Right forelimb (tissue), 1 donor: Measurements from ENCODE around the gene CSNK1G2.
"Not testable (repeated sequence)": the region's sequence is repeated elsewhere in the genome, so short reads cannot be mapped to it uniquely, and the experiment has no call there.

Experiments used
- DNase-seq: peaks from one replicate; pipeline ENCODE4 v3.0.0-alpha.2; 2018

Gene CSNK1G2

DNA sequence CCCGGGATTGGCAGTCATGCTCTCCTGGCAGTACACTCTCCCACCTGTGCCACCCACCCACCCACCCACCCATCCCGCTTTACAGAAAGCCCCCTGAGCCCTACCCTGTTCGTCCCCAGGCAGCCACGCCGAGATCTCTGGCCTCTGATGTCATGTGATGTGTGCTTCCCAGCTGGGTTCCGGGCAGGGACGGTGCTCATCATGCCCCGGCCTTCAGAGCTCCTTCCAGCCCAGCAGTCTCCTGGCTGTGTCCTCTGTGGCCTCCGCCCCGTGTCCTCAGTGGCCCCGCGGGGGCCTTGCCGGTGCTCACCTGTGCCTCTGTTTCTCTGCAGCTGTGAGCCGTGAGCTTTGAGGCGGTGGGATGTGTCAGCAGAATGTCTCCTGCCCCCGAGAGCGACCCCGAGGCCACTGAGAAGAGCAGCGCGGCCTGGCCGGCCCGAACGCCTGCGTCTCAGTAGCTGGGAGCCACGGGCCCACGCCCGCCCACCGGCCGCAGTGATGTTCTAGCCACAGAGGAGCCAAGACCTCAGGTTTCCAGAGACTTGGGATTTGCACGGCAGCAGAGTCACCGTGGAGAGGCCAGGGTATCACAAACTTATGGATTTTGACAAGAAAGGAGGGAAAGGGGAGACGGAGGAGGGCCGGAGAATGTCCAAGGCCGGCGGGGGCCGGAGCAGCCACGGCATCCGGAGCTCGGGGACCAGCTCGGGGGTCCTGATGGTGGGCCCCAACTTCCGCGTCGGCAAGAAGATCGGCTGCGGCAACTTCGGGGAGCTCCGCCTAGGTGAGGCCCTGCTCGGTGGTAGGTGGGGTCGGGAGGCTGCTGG, 28.4 kb downstream of the CSNK1G2 start:
- DNase-seq: no peak

DNA sequence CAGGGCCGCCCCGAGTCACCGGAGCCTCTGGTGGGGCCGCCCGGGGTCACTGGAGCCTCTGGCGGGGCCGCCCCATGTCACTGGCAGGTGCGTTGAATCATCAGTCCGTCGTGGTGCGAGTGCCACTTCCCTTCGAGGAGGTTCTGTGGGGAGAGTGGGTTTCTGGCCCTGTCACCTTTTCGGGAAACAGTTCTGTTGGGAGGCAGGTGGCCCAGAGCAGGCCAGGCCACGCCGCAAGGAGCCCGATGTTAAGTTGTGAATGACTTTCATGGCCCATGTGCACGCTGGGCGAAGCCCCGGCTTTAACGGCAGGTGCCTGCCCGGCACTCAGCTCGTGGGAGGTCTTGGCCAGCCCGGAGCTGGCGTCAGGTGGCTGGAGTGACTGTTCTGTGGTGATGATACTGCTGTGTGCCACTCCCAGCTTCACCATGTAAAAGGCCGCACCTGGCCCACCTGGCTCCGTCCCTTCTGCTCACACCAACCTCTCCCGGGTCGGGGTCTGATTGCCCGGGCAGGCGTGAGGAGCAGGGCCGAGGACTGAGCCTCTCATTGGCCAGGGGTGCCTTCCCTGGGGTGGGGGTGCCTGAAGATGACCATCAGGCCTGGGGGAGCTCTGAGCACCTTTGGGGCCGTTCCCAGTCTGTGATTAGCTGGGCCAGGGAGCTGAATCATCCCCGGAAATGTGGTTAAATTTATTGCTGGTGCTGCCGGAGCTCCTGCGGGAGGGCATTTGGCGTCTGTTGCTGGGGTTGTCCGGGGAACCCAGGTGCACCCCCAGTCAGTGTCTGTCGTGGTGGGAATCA, 29.2 kb downstream of the CSNK1G2 start:
- no peak for DNase-seq

GRCh38 chr19:1970806-1971502, 30.0 kb downstream of the CSNK1G2 start:
- DNase-seq: no peak

DNA sequence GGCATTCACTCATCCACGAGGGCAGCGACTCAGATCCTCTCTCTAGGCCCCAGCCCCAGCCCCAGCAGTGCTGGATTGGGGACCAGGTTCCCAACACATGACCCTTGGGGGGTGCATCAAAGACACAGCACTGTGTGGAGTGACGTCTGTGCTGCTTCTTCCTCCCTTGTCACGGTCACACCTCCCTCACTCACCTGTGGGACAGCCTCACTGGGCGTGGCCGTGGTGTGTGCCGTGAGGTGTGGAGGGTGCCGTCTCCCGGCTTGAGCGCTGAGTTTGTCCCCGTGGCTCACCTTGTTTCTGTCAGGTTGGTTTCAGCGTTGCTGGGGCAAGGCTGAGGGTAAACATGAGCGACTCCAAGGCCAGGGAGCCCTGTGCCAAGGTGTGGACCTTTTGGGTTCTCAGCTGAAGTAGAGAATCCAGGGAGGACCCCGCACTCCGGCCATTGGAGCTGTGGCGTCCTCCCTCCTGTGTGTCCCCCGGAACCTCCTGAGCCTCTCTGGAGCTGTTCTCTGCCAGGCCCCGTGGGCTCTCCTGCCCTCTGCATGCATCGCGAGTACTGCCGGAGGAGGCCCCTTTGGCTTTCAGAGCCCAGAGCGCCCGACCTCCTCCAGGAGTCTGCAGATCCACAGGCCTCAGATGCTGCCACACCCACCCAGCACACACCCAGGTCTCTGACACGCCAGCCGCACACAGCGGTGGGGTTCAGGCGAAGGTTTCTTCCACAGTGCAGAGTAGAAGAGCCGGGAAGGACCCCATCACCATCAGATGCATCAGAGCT, 33.6 kb downstream of the CSNK1G2 start:
- no peak for DNase-seq

GRCh38 chr19:1975162-1975480, 34.1 kb downstream of the CSNK1G2 start:
- DNase-seq: no peak

GRCh38 chr19:1977120-1977519, 36.1 kb downstream of the CSNK1G2 start:
- no peak for DNase-seq

GRCh38 chr19:1978346-1978894, 37.4 kb downstream of the CSNK1G2 start:
- DNase-seq: no peak

DNA sequence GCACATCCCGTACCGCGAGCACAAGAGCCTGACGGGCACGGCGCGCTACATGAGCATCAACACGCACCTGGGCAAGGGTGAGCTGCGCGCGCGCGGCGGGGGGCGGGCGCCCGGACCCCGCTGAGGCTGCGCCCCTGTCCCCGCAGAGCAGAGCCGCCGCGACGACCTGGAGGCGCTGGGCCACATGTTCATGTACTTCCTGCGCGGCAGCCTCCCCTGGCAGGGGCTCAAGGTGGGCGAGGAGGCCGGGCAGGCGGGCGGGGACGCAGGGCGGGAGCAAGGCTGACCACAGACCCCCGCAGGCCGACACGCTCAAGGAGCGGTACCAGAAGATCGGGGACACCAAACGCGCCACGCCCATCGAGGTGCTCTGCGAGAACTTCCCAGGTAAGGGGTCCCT, 38.0 kb downstream of the CSNK1G2 start:
- DNase-seq: no peak

- DNase-seq: no peak
Observed at GRCh38 chr19:1979642-1980041, 38.7 kb downstream of the CSNK1G2 start.

DNA sequence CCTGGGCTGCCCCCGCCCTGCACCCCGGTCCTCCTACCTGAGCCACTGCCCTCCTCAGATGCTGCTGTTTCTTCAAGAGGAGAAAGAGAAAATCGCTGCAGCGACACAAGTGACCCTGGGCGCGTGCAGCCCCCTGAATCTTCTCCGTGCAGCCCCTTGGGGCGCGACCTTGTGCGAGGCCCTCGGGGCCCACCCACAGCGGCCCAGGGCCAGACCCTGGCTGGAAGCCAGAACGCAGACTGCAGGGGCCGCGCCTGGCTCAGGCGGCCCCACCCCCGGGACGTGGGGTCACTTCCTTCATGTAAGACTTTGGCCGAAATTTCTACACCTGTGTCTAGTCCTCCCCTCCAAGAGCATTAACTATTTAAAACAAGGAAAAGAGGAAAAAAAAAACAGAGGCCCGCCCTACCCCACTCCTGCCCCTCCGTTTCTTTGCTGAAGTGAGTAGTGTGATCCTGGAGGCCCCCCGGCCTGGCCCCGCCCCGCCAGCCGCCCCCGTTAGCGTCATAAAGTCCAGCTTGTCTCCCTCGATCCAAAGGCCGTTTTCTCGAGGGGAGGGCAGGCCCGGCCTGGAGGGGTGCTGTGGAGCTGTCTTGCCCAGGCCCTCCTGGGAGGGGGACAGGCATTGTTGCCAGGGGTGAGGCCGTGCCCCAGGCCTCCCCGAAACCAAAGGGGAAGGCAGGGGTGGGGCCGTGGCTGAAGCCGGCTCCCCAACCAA, 39.3 kb downstream of the CSNK1G2 start:
- no peak for DNase-seq

DNA sequence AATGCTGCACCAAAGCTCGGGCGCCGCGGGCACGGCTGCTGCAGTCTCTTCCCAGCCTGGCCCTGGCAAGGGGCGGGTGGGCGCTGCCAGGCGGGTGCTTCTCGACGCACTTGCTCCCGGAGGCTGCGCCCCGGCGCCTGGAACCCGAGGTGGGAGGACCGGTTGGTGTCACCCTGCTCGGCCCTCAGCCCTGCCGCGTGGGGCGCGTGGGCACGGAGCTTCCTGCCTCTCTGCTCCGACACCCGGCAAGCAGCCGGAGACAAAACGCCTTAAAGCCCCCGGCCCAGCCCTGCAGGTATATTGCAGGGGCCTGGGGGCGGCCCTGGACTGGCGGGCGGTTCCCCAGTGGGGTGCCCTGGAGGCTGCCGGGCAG, 39.8 kb downstream of the CSNK1G2 start:
- DNase-seq: no peak

DNA sequence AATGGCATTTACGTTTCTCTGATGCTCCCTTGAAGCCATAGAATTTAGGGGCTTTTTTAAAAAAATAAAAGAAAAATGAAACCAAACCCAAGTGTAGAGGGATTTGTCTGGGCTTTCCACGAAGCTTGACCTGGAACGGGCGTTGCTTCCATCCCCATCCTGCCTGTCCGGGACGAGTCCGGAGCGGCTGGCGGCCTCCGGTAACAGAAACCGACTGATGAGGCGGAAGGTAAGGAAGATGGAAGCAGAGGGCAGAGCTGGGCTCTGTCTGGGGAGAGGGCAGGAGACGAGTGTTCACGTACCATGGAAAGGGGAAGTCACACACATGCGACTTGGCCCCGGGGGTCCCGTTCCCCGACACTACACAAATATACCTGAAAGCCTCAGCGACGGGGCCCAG, 40.3 kb downstream of the CSNK1G2 start:
- DNase-seq: no peak

DNA sequence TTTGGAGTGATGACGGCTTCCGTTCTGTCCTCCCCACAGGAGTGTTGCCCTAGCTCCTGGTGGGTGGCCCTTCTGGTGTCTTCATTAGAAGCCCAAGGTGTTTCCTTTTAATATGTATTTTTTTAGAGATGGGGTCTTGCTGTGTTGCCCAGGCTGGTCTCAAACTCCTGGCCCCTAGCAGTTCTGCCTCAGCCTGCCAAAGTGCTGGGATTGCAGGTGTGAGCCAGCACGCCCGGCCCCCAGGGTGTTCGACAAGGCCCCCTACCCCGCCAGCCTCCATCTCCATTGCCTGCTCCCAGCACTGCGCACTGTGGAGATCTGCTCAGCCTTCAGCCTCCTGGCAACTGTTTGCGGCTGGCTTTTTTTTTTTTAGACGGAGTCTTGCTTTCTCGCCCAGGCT, 43.4 kb downstream of the CSNK1G2 start:
- no peak for DNase-seq

- DNase-seq: no peak
Observed at GRCh38 chr19:1985588-1986356, 44.8 kb downstream of the CSNK1G2 start.

DNA sequence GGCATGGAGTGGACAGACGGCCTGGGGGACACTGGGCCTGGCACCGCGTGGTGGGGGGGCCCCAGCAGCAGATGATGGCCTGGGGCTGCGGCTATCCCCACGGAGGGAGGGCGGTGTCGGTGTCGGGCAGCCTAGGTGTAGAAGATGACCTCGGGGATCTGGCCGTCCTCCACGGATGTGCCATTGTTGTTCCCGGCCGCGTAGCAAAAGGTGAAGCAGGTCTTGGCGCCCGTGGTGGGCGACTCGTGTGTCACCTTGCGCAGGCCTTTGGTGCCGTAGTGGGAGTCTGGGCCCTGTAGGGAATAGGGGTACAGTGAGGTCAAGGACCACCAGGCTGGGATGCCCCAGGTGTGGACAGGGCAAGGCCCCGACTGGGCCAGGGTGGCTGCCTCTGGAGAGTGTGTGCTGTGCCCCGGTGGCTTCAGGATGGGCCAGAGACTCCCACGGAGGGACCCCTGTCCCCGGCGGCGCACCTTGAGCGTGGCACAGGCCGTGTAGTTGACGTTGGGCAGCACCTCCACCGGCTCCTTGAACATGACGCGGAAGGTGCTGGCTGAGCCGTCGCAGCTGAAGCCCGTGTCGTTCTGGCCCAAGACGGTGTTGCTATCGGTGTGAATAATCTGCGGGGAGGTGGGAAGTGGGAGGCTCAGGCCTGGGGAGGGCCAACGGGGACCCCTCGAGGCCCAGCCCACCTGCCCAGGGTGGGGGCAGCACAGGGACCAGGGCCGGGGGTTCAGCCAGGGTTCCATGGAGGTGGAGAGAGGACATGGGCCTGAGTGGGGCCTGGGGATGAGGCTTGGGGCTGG, 45.6 kb downstream of the CSNK1G2 start:
- DNase-seq: no peak

DNA sequence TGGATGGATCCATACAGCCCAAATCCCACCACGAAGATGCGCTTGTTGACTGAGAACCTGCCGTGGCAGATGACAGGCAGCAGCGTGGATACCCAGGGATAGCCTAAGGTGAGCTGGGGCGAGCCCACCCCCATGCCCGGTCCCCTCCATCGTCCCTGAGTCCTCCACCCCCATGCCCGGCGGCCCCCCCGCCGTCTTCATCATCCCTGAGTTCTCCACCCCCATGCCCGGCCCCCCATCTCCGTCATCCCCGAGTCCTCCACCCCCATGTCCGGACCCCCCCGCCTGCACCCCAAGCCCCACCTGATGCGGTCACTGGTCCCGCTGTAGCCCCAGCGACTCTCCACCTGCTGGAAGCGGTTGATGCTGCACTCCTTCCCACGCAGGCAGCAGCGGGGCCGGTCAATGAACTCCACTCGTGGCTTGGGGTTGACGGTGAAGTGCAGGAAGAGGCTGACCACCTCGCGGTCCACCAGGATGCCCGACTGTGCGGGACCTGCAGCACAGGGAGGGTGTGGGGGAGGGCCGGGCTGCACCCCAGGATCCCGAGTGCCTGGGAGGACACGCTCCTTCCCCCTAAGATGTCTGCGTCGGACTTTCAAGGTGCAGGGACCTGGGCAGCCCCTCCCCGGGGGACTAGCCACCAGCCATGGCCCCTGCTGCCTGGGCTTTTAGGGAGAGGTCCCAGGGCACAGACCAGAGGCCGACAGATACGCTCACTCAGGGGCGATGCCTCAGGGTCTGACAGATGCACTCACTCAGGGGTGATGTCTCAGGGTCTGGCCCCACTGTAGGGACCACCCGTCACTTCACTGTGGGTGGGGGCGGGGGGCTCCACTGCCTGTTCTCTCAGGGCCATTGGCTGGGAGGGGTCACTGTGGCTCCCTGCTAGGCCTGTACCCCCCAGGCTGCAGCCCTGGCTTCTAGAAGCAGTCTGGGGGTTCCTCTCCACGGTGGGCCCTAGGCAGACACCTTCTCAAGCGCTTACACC, 46.5 kb downstream of the CSNK1G2 start:
- DNase-seq: no peak

DNA sequence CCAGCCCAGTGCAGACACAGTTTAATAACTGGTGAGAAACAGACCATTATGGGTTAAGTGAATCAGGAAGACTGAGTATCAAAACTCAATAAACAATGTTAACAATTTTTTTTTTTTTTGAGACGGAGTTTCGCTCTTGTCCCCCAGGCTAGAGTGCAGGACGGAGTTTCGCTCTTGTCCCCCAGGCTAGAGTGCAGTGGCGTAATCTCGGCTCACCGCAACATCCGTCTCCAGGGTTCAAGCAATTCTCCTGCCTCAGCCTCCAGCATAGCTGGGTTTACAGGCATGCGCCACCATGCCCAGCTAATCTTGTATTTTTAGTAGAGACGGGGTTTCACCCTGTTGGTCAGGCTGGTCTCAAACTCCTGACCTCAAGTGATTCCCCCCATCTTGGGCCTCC, 47.5 kb downstream of the CSNK1G2 start:
- not testable (repeated sequence) for DNase-seq

DNA sequence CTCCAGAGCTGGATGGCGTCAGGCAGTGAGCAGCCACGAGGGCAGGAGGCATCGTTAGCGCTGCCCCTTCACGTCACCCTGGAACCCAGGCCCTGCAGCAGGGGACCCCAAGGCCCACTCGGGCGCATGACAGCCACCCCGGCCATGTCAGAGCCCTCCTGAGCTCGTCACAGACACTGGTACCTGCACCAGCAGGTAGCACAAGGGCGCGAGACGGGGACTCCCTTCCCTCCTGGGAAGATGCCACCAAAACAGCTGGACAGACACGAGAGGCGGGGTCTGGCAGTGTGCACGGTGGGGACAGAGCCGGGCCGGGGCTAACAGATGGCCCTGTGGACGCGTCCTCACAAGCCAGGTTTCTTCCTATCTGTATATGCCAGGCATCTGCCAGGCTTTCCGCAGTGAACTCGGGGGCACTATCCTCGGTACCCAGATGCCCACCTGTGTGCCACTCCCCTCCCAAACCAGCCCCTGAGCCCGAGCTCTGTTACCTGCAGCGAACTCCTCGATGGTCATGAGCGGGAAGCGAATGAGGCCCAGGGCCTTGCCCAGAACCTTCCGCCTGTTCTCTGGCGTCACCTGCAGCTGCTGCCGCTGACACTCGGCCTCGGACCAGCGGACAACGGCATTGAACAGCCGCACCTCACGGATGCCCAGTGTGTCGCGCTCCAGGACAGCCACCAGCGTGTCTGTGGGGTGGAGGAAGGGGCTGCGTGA, 48.7 kb downstream of the CSNK1G2 start:
- DNase-seq: no peak
